ENCODE results near the gene CACNA1B.

DNA sequence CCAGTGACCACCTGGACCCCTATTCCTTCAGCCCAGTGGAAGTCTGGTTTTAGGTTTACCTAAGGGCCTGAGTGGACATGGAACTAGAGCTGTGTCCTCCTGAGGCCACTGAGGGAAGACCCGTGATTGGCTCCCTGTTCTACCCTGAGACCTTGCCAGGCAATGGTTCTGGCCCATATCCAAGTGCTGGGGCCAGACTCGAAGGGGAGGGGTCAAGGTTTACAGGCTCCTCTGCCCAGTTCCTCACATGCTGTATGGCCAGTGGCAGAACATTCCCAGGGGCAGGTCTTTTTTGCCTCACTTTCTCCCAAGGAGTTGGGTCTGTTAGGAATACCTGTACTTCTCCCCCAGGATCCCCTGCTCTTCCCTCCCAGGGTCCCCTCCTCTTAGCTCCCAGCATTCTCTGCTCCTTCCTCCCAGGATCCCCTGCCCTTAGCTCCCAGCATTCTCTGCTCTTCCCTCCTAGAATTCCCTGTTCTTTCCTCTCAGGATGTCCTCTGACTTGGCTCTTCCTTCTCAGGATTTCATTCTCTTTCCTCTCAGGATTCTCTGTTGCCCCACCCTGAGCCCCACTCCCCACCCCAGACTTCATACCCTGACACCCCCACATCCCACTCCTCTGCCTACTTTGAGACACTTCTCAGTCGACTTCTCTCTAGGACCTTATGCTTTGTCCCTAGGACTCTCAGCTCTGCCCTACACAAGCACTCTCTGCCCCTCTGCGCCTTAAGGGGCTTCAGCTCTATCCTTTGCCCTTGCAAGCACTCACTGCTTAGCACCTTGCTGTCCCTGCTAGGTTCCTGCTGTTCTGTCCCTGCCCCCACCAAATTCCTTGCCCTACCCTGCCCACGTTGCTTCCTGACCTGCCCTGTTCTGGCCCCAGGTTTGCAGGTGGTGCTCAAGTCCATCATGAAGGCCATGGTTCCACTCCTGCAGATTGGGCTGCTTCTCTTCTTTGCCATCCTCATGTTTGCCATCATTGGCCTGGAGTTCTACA is 36.5 kb downstream of the CACNA1B start:
- TF ChIP-seq, protein P1, sequence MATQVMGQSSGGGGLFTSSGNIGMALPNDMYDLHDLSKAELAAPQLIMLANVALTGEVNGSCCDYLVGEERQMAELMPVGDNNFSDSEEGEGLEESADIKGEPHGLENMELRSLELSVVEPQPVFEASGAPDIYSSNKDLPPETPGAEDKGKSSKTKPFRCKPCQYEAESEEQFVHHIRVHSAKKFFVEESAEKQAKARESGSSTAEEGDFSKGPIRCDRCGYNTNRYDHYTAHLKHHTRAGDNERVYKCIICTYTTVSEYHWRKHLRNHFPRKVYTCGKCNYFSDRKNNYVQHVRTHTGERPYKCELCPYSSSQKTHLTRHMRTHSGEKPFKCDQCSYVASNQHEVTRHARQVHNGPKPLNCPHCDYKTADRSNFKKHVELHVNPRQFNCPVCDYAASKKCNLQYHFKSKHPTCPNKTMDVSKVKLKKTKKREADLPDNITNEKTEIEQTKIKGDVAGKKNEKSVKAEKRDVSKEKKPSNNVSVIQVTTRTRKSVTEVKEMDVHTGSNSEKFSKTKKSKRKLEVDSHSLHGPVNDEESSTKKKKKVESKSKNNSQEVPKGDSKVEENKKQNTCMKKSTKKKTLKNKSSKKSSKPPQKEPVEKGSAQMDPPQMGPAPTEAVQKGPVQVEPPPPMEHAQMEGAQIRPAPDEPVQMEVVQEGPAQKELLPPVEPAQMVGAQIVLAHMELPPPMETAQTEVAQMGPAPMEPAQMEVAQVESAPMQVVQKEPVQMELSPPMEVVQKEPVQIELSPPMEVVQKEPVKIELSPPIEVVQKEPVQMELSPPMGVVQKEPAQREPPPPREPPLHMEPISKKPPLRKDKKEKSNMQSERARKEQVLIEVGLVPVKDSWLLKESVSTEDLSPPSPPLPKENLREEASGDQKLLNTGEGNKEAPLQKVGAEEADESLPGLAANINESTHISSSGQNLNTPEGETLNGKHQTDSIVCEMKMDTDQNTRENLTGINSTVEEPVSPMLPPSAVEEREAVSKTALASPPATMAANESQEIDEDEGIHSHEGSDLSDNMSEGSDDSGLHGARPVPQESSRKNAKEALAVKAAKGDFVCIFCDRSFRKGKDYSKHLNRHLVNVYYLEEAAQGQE (IDR thresholded peaks at IDR 0.05; ENCODE audit: insufficient replicate concordance, low read depth), result no peak
- TF ChIP-seq, protein P2, sequence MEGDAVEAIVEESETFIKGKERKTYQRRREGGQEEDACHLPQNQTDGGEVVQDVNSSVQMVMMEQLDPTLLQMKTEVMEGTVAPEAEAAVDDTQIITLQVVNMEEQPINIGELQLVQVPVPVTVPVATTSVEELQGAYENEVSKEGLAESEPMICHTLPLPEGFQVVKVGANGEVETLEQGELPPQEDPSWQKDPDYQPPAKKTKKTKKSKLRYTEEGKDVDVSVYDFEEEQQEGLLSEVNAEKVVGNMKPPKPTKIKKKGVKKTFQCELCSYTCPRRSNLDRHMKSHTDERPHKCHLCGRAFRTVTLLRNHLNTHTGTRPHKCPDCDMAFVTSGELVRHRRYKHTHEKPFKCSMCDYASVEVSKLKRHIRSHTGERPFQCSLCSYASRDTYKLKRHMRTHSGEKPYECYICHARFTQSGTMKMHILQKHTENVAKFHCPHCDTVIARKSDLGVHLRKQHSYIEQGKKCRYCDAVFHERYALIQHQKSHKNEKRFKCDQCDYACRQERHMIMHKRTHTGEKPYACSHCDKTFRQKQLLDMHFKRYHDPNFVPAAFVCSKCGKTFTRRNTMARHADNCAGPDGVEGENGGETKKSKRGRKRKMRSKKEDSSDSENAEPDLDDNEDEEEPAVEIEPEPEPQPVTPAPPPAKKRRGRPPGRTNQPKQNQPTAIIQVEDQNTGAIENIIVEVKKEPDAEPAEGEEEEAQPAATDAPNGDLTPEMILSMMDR (IDR thresholded peaks at IDR 0.05; ENCODE audit: insufficient read depth, low read length), result no peak
- TF ChIP-seq SPI1 (IDR thresholded peaks at IDR 0.05; ENCODE audit: borderline replicate concordance, low read depth), result no peak
